Fibroblast of peridontal ligament (primary cell): ENCODE results near the gene ZNF236.
"Not testable (repeated sequence)": the region's sequence is repeated elsewhere in the genome, so short reads cannot be mapped to it uniquely, and the experiment has no call there.

Experiments
- DNase-seq: peaks from one replicate; pipeline ENCODE4 v3.0.0-alpha.2; 2010; ENCODE audit errors: extremely low read depth

Gene ZNF236

DNA sequence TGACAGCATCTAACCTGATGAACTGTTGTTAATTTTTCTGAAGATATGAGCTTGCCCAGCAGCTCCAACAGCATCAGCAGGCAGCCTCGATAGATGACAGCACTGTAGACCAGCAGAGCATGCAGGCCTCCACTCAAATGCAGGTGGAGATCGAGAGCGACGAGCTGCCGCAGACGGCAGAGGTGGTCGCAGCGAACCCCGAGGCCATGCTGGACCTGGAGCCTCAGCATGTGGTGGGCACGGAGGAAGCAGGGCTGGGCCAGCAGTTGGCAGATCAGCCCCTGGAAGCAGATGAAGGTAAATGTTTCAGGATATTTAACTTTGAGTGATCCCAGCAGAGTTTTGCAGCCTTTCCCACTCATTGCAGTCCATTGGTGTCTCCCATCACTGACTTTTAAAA is 85.9 kb downstream of the ZNF236 start:
- DNase-seq, result no peak

DNA sequence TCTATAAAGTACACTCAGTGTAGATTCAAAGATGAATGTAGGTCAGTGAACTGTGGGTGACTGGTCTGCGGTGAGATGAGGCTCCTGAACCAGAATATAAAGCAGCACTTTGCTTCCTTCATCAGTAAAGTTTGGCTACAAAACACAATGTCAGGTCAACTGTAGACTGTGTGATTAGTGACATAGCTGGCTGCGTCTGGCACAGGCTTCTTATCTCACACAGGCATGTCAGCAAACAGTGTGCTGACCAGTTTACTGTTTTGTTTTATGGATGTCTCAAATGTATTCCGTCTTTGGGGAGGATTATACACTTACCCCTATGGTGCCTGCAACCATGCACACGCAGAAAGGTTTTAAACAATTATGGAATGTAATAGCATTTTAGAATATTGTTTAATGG is 87.1 kb downstream of the ZNF236 start:
- no peak for DNase-seq

DNA sequence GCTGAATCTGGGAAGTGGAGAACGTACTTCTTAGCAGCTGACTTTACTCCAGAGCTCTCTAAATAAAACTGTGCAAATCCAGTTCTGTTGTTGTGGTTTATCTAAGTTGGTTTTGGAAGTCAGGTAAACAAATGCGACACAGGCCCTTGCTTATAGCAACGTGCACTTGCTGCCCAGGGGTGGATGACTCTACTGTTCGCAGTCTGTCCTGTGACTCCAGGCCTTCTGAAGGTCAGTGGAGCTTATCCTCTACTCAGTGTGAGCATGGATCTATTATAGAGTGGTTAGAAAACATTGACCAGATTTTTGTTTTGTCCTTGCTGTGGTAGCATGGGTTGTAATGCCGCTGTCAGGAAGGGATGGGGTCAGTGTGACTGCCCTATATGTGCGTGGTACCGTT is 89.1 kb downstream of the ZNF236 start:
- no peak for DNase-seq

DNA sequence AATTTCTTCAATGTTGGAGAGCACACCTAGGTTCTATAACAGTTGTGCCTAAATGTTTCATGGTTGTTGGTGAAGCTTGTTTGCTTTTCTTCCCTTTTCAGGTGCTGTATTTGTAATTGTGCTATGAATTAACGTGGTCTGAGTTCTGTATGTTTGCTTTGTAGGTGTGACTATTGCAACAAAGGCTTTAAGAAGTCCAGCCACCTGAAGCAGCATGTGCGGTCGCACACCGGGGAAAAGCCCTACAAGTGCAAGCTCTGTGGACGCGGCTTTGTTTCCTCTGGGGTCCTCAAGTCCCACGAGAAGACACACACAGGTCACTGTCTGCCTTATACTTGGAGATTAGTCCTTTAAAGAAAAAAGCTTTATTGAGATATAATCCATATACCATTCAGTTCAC is 91.2 kb downstream of the ZNF236 start:
- DNase-seq, result no peak

DNA sequence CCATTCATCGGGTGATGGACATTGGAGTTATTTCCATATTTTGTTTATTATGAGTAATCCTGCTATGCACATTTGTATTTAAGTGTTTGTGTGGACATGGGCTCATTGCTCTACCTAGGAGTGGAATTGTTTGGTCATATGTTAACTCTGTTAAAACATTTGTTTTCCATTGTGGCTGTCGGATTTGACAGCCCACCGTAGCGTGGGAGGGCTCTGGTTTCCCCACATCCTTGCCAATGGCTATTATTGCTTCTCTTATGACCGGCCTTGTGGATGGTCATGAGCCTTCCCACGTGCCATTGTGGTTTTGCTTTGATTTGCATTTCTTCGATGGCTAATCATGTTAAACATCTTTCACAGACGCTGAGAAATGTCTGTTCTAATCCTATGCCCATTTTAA is 92.0 kb downstream of the ZNF236 start:
- DNase-seq, result no peak

DNA sequence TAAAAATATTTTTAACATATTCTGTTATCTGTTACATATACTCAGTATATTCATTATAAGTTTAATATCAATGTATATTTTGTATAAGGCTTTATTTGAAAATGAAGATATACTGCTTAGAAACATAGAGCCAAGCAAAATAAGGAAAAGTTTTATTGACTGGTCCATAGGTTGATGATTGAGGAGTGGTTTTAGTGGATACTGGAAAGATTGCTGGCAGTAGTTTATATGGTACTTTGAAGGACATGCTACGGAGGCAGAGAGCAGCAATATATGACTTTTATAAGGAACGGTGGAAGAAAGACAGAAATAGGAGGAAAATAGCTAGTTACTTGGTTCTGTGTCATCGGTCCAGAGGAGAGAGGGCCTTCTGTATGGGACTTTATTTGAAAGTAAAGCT is 92.4 kb downstream of the ZNF236 start:
- no peak for DNase-seq

DNA sequence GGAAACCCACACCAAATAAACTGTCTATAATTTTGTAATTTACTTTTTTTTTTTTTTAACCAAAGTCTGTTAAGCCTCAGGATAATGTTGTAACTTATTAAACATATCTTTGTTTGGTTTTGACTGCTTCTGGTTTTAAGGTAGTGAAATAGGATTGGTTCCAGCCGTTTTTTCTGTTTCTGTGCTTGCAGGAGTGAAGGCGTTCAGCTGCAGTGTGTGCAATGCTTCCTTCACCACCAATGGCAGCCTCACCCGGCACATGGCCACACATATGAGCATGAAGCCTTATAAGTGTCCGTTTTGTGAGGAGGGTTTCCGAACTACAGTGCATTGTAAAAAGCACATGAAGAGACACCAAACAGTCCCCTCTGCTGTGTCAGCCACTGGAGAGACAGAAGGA is 93.1 kb downstream of the ZNF236 start:
- DNase-seq, result no peak

DNA sequence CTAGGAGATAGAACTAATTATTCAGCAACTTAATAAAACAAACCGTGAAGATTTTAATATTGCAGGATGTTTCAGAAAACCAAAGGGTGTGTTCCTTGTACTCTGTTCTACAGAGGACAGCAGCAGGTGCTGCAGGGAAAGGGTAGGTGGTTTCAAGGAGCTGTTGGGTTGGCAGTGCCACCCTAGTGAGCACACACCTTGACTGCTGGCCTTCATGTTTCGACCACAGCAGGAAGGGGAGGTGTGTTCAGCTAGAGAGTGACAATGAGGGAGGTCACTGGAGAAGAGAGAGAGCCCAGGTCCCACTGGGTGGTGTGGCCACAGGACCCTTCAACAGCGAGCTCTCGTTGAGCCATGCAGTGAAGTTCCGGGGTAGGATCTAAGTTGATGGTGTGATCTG is 98.6 kb downstream of the ZNF236 start:
- DNase-seq, result no peak

DNA sequence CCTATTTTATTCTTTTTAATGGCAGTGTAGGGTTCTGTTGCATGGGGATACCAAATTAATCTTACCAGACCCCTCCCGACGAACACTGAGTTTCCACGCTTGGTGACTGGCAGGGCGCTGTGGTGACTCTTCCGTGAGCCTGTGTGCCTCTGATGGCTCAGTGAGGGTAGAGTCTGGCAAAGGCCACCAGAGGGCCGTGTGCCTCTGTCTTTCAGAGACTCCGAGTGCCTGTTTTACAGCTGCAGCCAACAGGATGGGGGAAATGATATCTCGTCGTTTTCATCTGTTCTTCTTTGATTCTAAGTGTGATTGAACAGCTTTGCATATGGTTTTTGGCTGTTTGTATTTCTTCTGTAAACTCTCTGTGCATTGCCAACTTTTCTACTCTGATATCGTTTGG is 99.8 kb downstream of the ZNF236 start:
- DNase-seq, result peak; percentile 55

DNA sequence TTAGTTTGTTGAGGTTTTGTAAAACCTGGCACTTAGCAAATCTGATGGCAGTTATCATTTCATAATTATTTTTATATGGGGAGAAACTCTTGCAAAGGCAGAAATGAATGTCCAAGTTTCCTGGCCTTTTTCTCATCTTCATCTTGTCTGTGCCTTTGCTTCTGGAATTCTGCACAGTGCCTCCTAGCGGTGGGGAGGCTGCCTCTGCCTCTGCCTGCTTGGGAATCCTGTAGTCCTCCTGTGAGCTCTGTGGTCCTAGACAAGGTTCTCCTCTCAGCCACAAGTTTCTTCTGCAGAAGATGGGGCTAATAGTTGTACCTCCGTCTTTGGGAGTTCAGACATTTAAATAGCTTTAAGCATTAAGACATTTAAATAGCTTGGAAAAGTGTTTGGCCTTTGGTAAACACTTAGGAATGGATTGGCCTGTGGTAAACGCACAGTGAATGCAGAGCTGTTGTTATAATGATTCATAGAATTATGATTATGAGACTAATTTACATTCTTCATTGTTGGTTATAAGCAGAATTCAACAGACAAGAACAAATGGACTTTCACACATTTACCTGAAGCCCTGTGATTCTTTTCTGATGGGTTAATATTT is 101.2 kb downstream of the ZNF236 start:
- peak; percentile 12 for DNase-seq

DNA sequence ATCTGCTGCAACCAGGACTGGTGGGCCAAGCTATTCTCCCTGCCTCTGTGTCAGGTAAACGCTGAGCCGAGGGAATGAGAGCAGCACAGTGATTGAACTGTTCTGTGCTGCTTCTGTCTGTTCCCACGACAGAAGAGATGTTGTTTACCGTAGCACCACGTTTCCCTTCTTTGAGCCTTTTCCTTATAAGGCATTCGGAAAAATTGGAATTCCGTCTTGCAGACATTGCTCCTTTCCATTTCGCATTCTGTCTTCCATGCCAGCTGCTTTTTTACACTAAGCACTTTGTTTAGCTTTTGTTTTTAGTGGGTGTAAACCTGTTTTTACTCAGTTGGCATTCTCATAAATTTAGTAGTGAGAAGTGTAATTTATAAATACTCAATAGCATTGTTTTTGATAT is 103.1 kb downstream of the ZNF236 start:
- no peak for DNase-seq

DNA sequence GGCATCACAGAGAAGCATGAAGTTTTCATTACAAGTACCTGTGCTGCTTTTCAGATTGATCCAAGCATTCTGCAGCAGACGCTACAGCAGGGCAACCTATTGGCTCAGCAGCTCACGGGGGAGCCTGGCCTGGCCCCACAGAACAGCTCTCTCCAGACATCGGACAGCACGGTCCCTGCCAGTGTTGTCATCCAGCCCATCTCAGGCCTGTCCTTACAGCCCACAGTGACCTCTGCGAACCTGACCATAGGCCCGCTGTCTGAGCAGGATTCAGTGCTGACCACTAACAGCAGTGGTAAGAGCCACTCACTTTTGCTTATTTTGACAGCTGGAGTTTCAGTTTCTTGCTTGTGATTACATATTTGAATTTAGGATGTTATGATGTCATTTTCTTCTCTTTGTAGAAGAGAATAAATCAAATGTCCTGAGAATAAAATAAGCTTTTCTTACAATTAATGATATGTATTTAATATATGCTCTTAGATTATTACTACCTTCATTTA is 104.9 kb downstream of the ZNF236 start:
- DNase-seq, result peak; percentile 16

DNA sequence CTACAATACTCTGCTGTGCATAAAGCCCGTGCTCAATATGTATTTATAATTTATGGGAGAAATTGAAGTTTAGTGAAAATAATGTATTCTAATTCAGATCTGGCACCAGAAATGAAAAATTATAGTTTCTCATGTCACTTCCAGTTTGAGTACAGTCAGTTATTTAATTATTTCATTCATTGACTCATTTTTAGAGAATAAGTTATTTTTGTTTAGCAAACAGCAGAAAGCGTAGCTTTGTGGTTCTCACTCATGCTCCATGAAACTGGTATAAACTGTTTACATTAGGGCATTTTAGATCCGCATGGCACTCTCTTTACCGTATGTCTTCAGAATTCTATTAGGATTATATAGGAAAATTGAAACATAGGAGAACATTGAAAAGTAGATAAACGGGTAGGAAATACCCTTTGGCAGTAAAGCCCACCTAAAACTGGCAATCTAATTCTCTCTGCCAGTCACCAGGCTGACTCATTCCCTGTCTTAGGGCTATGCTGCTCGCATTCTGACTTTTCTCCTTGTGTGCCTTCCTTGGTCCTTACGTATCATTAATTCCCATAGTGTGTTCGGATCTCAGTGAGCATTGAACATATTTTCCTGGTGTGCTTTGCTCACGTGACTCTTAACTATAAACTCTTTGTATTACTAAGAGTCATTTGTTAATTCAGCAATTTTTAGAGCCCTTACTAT is 106.0 kb downstream of the ZNF236 start:
- no peak for DNase-seq

DNA sequence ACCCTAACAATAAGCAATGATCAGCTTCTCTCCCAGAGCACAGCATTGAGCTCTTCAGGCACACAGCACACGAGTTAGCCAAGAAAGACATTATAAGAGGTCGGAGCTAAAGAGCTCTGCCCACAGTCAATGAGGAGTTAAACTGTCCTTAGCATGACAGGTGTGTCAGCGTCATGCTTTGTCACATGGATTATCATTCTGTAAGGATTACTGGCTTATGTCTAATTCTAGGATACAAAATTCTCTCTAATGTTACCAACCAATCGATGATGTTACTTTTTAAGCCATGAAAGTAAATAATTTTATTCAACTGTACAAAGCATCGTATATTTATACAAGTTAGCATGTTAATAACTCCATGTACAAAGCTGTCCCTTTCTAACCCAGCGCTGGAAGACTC is 108.8 kb downstream of the ZNF236 start:
- no peak for DNase-seq

DNA sequence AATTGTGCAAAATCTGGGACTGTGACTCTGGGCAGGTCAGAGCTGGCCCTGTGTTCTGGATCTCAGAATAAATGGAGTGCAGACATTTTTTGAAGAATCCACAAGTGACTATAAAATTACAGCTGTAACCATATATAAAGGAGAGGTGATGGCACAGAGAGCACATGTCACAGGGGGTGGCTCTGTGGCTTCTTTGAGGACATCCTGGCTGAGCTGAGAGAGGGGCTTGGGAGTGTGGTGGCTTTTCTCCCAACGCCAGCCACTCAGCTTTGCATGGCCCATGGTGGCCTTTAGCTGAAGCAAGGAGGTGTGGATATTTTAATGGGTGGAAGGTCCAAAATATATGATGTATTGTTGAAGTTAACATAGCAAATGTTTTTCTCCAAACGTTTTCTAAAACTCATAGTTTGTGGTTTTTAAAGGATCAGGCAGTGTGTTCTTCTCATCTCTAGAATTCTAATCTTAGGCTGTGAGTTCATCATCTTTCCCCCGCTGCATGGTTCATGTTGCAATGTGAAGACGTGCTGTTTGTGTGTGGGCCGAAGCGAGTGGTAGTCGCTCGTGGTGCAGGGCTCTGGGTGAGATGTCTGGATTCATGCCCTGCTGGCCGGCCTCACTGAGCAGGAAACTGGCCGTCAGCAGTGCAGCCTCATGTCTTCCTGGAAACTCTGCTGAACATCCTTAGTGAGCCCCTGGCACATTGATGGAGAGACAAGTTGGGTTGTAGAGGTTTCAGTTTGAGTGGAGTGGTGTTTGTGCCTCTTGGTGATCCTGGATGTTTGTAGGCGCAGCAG is 109.9 kb downstream of the ZNF236 start:
- peak; percentile 46 for DNase-seq

DNA sequence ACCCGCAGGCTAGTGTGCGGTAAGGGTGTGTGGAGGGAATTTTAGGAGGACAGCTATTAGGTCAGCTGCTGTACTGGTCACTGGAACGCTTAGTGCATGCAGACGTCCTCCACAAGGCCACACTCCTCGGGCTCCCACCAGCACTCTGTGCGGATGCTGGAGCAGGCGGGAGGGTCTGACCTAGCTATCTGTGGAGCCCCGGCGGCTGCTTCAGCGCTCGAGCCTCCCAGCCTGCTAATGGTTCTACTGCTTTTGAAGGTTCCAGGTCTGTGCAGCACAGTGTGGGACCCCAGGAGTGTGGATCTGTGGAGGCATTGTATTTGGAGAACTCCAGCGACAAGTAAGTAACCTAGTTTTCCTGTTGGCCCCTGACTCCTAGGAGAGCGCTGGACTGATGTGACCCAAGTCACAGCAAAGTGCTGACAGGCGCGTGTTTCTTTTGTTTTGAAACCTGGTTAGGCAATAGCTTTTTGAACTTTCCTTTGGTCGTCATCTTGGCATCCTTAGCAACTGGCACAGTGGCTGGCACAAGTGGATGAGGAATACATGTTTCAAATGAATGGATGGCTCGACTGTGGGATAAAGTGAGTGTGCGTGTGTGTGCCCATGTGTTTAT is 113.5 kb downstream of the ZNF236 start:
- DNase-seq, result no peak

DNA sequence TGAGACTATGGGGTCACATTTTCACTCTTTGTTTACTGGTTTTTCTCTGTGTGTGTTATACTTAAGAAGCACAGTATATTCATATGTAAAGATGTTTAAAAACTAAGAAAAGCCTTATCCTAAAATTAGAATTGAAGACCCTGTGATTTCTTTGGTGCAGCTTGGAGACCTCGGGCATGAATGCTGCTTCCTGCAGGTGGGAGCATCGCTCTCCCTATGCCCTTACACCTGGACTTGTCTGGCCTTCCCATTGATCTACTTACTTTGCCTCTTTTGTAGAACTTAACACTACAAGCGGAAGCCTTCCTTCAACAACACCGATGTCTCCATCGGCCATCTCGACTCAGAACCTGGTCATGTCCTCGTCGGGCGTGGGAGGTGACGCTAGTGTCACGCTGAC is 114.5 kb downstream of the ZNF236 start:
- DNase-seq, result no peak

DNA sequence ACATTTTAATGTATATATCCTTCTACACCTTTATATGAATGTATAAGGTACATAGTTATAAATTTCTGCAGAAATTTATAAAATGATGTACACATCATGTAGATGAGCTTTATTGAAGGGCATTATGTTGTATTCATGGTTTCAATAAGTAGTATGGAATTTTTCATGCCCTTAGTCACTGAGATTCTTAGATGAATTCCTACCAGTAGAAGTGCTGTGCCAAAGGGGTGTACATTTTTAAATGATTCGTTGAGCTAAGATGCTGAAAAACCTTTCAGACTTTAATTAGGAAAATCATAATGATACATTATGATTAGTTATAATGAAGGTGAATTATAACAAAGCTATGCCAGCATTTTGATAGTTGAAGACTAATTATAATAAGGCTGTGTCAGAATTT is 115.2 kb downstream of the ZNF236 start:
- peak; percentile 16 for DNase-seq

DNA sequence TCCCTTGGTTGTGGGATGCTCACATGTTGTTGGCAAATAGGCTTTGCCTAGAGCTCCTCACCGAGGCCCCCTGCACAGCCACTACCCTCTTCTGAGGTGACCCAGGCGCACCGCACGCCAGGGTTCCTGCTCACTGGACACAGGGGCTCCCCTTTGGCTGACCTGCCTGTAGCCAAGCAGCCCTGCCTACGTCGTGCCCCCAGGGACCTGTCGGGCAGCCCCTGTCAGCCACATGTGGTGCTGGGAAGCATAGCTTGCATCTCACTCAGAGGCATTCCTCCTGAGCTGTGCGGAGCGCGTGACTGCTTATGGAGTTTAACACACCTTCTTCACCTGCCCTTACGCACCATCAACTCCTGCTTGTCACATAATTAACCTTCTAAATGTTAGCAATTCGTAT is 116.3 kb downstream of the ZNF236 start:
- DNase-seq, result no peak

DNA sequence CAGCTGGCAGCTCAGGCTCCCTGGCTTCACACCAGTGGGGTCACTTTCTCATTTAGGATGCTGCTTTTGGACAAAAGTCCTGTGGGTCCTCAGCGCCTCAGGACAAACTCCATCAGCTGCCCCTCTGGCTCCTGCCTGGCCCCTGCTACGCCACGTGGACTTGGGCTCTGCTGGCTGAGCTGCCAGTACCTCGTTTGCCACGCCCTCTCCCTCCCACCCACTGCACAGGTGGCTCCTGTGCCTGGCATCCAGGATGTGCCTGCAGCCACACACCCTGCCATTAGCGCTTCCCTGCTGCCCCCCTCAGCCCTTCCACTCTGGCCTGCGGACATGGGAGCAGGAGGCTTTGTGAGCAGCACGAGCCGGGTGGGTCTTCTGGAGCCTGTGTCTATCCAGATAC is 118.9 kb downstream of the ZNF236 start:
- DNase-seq, result no peak

DNA sequence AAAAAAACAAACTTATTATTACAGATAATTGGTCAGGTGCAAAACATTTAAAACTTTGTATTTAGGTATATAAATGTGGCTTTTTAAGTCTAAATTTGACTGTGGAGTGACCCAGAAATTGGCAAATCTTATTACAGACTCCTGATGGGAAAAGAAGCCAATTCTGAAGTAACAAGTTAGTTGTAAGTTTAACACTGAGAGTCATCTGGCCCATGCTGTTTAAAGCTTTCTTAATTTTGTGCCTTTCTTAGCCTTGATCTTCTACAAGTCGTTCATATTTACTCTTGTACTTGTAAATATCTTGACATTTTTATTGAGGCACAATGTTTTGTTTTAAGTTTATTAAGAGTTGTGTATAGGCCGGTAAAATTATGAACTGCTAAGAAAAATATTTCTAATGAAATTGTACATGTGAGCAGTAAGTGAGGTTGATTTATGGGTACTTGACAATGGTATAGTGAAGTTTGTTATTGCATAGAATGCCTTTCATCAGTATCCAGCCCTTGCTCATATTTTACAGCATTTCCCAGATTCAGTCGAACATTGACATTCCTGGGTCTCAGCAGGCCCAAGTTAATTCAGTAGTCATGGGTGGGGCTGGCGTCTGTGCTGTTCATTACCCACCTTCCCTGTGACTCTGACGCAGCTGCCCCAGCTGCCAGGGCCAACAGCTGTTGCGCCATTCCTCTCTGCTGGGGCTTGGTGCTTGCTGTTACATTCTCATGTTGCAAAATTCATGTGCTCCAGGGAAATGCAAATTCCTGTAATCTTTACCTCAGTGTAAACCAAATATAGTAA is 121.4 kb downstream of the ZNF236 start:
- peak; percentile 67 for DNase-seq

DNA sequence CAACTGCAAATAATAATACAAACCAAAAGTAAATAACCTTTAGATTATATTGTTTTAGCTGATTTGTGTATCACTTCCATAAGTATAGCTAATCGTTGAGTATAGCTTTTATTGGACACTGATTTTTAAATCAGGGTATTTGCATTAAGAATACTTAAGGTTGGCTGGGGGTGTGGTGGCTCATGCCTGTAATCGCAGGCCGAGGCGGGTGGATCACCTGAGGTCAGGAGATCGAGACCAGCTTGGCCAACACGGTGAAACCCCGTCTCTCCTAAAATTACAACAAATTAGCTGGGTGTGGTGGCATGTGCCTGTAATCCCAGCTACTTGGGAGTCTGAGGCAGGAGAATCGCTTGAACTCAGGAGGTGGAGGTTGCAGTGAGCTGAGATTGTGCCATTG is 122.0 kb downstream of the ZNF236 start:
- DNase-seq, result not testable (repeated sequence)
